Transverse colon (tissue), 4 donors: ENCODE results near the gene INTS12. TPM values are rescaled to one million over a fixed set of nuclear protein-coding genes. Genes with fewer than 3 reads are reported as not detected.

Source experiments
- DNase-seq: peaks from one replicate; pipeline ENCODE4 v3.0.0-alpha.2; 2019
- H3K27ac ChIP-seq, 4 donors: fragments of 200-600 bp; sonication (generic); 2 replicates each; pipeline ENCODE4 v1.5.1; 2016 to 2018; ENCODE audit warnings: inconsistent platforms in 4 of 4
- H3K27me3 ChIP-seq: fragments of 200-600 bp; sonication (generic); 2 replicates; pipeline ENCODE4 v1.5.1; 2017; ENCODE audit warnings: inconsistent platforms
- H3K36me3 ChIP-seq, 4 donors: fragments of 200-600 bp; sonication (generic); 2 replicates each; pipeline ENCODE4 v1.5.1; 2017 to 2019; ENCODE audit warnings: inconsistent platforms in 4 of 4
- H3K4me1 ChIP-seq, 4 donors: fragments of 200-600 bp; sonication (generic); 2 replicates each; pipeline ENCODE4 v1.5.1; 2017 to 2020; ENCODE audit warnings: inconsistent platforms in 4 of 4
- H3K4me3 ChIP-seq, 4 donors: fragments of 200-600 bp; sonication (generic); 1 replicate in 1 of 4; 2 replicates in 3 of 4; pipeline versions ENCODE4 v1.5.1 to v1.6.1; 2017 to 2019; ENCODE audit warnings: inconsistent platforms in 4 of 4
- H3K9me3 ChIP-seq, 2 donors: fragments of 200-600 bp; sonication (generic); 2 replicates each; pipeline ENCODE4 v1.5.1; 2017 to 2019; ENCODE audit warnings: inconsistent platforms in 2 of 2
- CTCF ChIP-seq, 5 experiments: fragments of 200-600 bp in 3 of 5; fragments of 450-650 bp in 2 of 5; sonication (generic) in 3 of 5; IDR thresholded peaks; 1 replicate in 2 of 5; 2 replicates in 3 of 5; pipeline ENCODE4 v1.5.1; 2016 to 2017; ENCODE audit warnings: antibody characterized with exemption in 5 of 5, inconsistent platforms in 3 of 5, mild to moderate bottlenecking in 2 of 5, moderate library complexity in 1 of 5
- EP300 ChIP-seq: sonication (generic); formaldehyde crosslinking; IDR thresholded peaks from one replicate; pipeline ENCODE4 v1.6.1; 2017; ENCODE audit warnings: antibody characterized with exemption, low read depth
- POLR2A ChIP-seq: fragments of 450-650 bp; IDR thresholded peaks from one replicate; pipeline ENCODE4 v1.6.1; 2016; ENCODE audit warnings: antibody characterized with exemption, mild to moderate bottlenecking, moderate library complexity
- POLR2AphosphoS5 ChIP-seq, 3 donors: sonication (generic); formaldehyde crosslinking; IDR thresholded peaks; one replicate each; pipeline ENCODE4 v1.6.1; 2016; ENCODE audit warnings: antibody characterized with exemption in 3 of 3
- WGBS, 2 donors: methylation state at CpG; one replicate each; pipeline ENCODE4 v1.1.5; 2018; ENCODE audit warnings: low coverage in 1 of 2; 5-methylcytosine and 5-hydroxymethylcytosine counted together
- in situ Hi-C, 4 donors: fragments of 200-750 bp; cut with MboI; loops; one replicate each; pipeline versions ENCODE4 v1.15.0 to v1.15.1; 2017; ENCODE audit warnings: low sequenced_read_pairs in 3 of 4, low pct_ligation_motif_present in 1 of 4, low pct_unique_long_range_greater_than_20kb in 1 of 4
- intact Hi-C: fragments of 100-400 bp; cut with DNase I; formaldehyde crosslinking; loops from one replicate; pipeline ENCODE4 v1.15.1; 2023; ENCODE audit warnings: low total_unique reads
- total RNA-seq, 4 donors: library from RNA; depleted of rRNA; stranded (reverse); fragments of >200 nt; gene quantifications; one replicate each; pipeline ENCODE4 v1.1.0, GENCODE V29; 2016

The INTS12 gene
- total RNA-seq, 4 donors from 2014 or later, result 4.5 to 37.0 (median 22.0) TPM

- peaks cover 0 to 21% (median 2%) of the 10 kb centered on the region in 4 donors for H3K4me1 ChIP-seq
- intact Hi-C loops (no loop called here), in situ Hi-C loops (no loop called here)
- H3K4me3 ChIP-seq, result no peak overlapping the region
- H3K27ac ChIP-seq, result peak overlapping the region in 1 of 4 donors; percentile 13
- H3K9me3 ChIP-seq, result no peaks in the 10 kb centered on the region
- H3K36me3 ChIP-seq, result peaks cover 0 to 40% (median 6%) of the 10 kb centered on the region in 4 donors
- peak; percentile 76 for DNase-seq
- H3K27me3 ChIP-seq, result no peaks in the 10 kb centered on the region
- WGBS, 2 donors, result 54 to 60% methylated on average over 4 of the region's 4 CpGs
- no peak for TF ChIP-seq POLR2AphosphoS5 (IDR thresholded peaks at IDR 0.05)
- no peak for TF ChIP-seq EP300
- no peak for TF ChIP-seq CTCF (IDR thresholded peaks at IDR 0.05)
- no peak for TF ChIP-seq POLR2A
Measured at GRCh38 chr4:105683038-105683437, 25.5 kb downstream of the INTS12 start.

- in situ Hi-C loops (no loop called here), intact Hi-C loops (no loop called here)
- Histone ChIP-seq H3K9me3 (no peaks in the 10 kb centered on the region), H3K36me3 (peaks cover 0 to 16% (median 0%) of the 10 kb centered on the region in 4 donors), H3K27ac (peak overlapping the region; percentile 8 to 49 (median 36)), H3K27me3 (no peaks in the 10 kb centered on the region), H3K4me3 (no peak overlapping the region), H3K4me1 (peaks cover 0 to 29% (median 2%) of the 10 kb centered on the region in 4 donors)
- WGBS, 2 donors, result 29 to 54% methylated on average over 1 to 2 of the region's 2 CpGs
- DNase-seq, result peak; percentile 14
- TF ChIP-seq POLR2A (no peak), POLR2AphosphoS5 (IDR thresholded peaks at IDR 0.05) (no peak), CTCF (IDR thresholded peaks at IDR 0.05) (no peak), EP300 (no peak)
Measured at GRCh38 chr4:105679186-105679585, 29.3 kb downstream of the INTS12 start.

- Histone ChIP-seq H3K4me1 (peaks cover 0 to 26% (median 2%) of the 10 kb centered on the region in 4 donors), H3K36me3 (peaks cover 0 to 12% (median 0%) of the 10 kb centered on the region in 4 donors), H3K9me3 (no peaks in the 10 kb centered on the region), H3K27me3 (no peaks in the 10 kb centered on the region), H3K4me3 (no peak overlapping the region), H3K27ac (peak overlapping the region; percentile 10 to 38 (median 22))
- in situ Hi-C loops (no loop called here), intact Hi-C loops (no loop called here)
- DNase-seq, result no peak
- WGBS, 2 donors, result 43 to 50% methylated on average over 2 of the region's 2 CpGs
- TF ChIP-seq EP300 (no peak), POLR2AphosphoS5 (IDR thresholded peaks at IDR 0.05) (no peak), POLR2A (no peak), CTCF (IDR thresholded peaks at IDR 0.05) (no peak)
Measured at GRCh38 chr4:105677709-105678108, 30.8 kb downstream of the INTS12 start.

- intact Hi-C loops (no loop called here), in situ Hi-C loops (loop anchor here in 1 of 4 donors (25.0 kb wide), 1 partner anchor 162 kb away; no protein-coding TSS in a partner anchor)
- no peaks in the 10 kb centered on the region for H3K27me3 ChIP-seq
- H3K27ac ChIP-seq, result no peak overlapping the region
- 88 to 100% methylated on average over 1 of the region's 1 CpG for WGBS, 2 donors
- no peak for DNase-seq
- no peak overlapping the region for H3K4me3 ChIP-seq
- TF ChIP-seq POLR2AphosphoS5 (IDR thresholded peaks at IDR 0.05) (no peak), EP300 (no peak), CTCF (IDR thresholded peaks at IDR 0.05) (no peak), POLR2A (no peak)
- peaks cover 0 to 17% (median 2%) of the 10 kb centered on the region in 4 donors for H3K4me1 ChIP-seq
- H3K36me3 ChIP-seq, result no peaks in the 10 kb centered on the region
- H3K9me3 ChIP-seq, result no peaks in the 10 kb centered on the region
Measured at GRCh38 chr4:105674011-105674410, 34.5 kb downstream of the INTS12 start.
